Activated naive CD8-positive, alpha-beta T cell treated with anti-CD3 and anti-CD28 coated beads, Interleukin-2, amount 10 ng/mL, durations not matched to agents 7 days and 5 days (primary cell): ENCODE measurements around the gene PDGFRB. TPM values are rescaled to one million over a fixed set of nuclear protein-coding genes. Genes with fewer than 3 reads are reported as not detected.

Source experiments
- ATAC-seq: fragments of 150-1000 bp; cut with Tn5 transposase; one replicate; pipeline ENCODE4 v1.10.0; 2021; ENCODE audit warnings: low read depth, moderate library complexity
- POLR2A ChIA-PET: fragments of 350-600 bp; sonication (Branson Sonifier 250); formaldehyde crosslinking; loops from one replicate; lab custom pipeline; 2021; ENCODE audit warnings: antibody characterized with exemption; lab: Charles Lee
- DNase-seq: peaks from one replicate; pipeline ENCODE4 v3.0.0; 2021
- H3K27ac Mint-ChIP-seq: one replicate; pipeline ENCODE4 v1.8.0; 2022; ENCODE audit warnings: mild to moderate bottlenecking, mixed read lengths
- H3K27me3 Mint-ChIP-seq: one replicate; pipeline ENCODE4 v1.8.0; 2022; ENCODE audit warnings: mild to moderate bottlenecking, moderate library complexity, mixed read lengths
- H3K36me3 Mint-ChIP-seq: one replicate; pipeline ENCODE4 v1.8.0; 2021; ENCODE audit warnings: mild to moderate bottlenecking, mixed read lengths
- H3K4me1 Mint-ChIP-seq: one replicate; pipeline ENCODE4 v1.8.0; 2021; ENCODE audit warnings: mixed read lengths
- H3K4me3 Mint-ChIP-seq: one replicate; pipeline ENCODE4 v1.8.0; 2022; ENCODE audit warnings: mild to moderate bottlenecking, moderate library complexity, mixed read lengths
- H3K9me3 Mint-ChIP-seq: one replicate; pipeline ENCODE4 v1.8.0; 2021; ENCODE audit warnings: mixed read lengths
- total RNA-seq, 2 experiments: library from RNA; stranded (reverse); gene quantifications; one replicate each; pipeline ENCODE4 v1.2.3, GENCODE V29; 2021

The PDGFRB gene
- total RNA-seq, 2 experiments from 2014 or later: 33.4 to 41.5 TPM

DNA sequence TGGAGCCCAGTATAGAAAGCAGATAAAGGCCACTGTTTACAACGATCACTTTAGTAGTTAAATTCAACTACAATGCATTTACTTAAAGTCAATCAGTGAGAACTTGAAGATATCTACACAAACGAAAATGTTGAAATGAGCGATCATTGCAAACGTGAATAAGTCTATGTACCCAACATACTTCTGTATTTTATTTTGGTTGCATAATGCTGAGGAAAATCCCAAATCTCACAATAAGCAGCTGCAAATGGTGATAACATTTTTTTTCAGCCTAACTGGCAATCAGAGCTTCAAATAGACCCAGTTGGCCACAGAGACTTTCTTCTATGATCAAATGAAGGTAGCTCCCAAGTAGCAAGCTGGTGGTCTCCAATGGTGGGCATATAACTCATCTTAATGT is 32.1 kb downstream of the PDGFRB start:
- peaks cover 6% of the 10 kb centered on the region for H3K4me1 Mint-ChIP-seq
- ATAC-seq: no peak
- H3K27ac Mint-ChIP-seq: no peak overlapping the region
- H3K9me3 Mint-ChIP-seq: no peaks in the 10 kb centered on the region
- H3K4me3 Mint-ChIP-seq: no peak overlapping the region
- POLR2A ChIA-PET: no interaction called here
- no peaks in the 10 kb centered on the region for H3K27me3 Mint-ChIP-seq
- peaks cover 11% of the 10 kb centered on the region for H3K36me3 Mint-ChIP-seq
- no peak for DNase-seq

DNA sequence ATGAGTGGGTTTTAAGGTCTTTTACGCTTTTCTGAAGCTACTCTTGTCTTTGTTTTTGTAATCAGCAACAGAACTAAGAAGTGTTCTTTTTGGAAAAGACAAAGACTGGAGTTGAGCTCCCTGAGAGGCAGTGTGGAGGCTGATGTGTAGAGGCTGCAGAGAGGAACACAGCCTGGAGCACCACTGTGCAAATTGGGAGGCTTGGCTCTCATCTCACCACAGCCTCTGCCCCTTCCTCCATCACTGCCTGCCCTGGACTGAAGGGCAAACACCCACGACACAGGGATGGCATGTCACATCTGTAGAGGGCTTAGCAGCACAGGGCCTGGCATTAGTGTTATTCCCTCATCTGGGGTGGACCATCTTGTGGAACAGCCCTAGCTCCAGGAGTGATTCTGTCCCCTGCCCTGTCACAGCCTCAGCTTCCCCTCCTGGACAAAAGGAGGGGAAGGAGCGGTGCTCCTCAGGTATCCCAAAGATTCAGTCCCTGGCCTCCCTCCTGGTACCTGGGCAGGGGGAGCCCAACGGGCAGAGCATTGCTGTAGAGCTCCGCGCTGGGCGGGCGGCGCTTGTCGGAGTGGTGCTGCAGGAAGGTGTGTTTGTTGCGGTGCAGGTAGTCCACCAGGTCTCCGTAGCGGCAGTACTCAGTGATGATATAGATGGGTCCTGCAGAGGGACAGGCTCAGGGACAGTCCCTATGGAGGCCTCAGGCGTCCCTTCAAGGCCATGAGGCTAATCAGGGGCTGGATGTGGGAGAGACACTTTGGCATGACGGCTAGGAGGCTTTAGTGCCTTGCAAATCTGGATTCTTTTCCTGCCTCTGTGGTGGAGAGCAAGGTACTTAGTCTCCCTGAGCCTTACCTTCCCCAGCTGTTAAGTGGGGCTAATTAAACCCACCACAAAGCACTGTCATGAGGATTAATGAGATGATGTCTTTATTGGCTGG is 32.8 kb downstream of the PDGFRB start:
- H3K4me3 Mint-ChIP-seq: no peak overlapping the region
- peaks cover 3% of the 10 kb centered on the region for H3K4me1 Mint-ChIP-seq
- no peak overlapping the region for H3K27ac Mint-ChIP-seq
- ATAC-seq: no peak
- H3K9me3 Mint-ChIP-seq: no peaks in the 10 kb centered on the region
- POLR2A ChIA-PET: no interaction called here
- peak; percentile 24 for DNase-seq
- H3K36me3 Mint-ChIP-seq: peaks cover 8% of the 10 kb centered on the region
- H3K27me3 Mint-ChIP-seq: no peaks in the 10 kb centered on the region

DNA sequence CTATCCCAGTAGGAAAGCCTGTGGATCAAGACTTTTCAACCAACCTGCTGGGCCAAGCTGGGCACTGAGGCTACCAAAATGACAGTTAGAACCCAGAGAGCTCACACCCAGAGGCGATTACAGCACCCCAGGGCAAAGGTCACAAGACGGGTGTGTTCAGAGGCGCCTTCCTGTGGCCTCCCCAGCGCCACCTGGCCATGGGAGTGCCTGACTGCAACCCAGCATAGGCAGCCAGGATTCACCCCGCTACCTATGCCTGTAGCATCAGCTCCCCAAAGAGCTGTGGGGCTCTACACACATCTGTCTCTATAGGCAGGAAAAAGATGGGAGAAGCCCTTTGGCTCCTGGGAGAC is 33.5 kb downstream of the PDGFRB start:
- Mint-ChIP-seq H3K9me3 (no peaks in the 10 kb centered on the region), H3K4me3 (no peak overlapping the region), H3K36me3 (peaks cover 6% of the 10 kb centered on the region), H3K27me3 (no peaks in the 10 kb centered on the region), H3K27ac (peak overlapping the region; percentile 49), H3K4me1 (peaks cover 3% of the 10 kb centered on the region)
- POLR2A ChIA-PET: no interaction called here
- peak; percentile 74 for ATAC-seq
- peak; percentile 44 for DNase-seq

DNA sequence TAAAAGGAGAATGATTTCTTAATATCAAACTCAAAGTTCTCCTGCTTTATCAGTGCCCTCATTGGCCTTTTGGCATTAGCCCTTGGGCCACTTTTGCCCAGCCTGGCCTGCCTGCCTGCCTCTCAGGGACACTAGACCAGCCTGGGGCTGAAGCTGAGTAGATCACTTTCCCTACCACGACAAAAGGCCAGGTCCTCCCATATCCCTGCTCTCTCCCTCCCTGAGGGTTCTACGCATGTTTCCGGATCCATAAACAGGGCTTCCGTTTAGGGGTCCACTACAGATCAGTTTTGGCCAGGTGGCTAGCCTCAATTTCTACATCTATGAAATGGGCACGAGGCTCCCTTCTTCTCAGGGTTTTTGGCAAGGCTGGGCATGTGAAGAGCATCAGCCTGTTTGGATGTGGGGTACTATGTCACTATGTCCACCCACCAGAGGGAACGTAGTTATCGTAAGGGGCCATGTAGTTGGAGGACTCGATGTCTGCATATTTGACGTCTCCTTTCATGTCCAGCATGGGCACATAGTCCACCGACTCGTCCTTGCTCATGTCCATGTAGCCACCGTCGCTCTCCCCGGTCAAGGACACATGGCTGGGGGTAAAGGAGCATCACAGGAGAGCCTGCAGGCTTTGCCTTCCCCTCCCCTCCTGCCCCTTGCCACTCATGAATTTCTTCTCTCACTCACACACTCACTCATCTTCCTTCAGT is 34.0 kb downstream of the PDGFRB start:
- DNase-seq: no peak
- Mint-ChIP-seq H3K4me3 (no peak overlapping the region), H3K9me3 (no peaks in the 10 kb centered on the region), H3K4me1 (peaks cover 3% of the 10 kb centered on the region), H3K27ac (peak overlapping the region; percentile 49), H3K27me3 (no peaks in the 10 kb centered on the region), H3K36me3 (peaks cover 6% of the 10 kb centered on the region)
- POLR2A ChIA-PET: no interaction called here
- ATAC-seq: no peak

DNA sequence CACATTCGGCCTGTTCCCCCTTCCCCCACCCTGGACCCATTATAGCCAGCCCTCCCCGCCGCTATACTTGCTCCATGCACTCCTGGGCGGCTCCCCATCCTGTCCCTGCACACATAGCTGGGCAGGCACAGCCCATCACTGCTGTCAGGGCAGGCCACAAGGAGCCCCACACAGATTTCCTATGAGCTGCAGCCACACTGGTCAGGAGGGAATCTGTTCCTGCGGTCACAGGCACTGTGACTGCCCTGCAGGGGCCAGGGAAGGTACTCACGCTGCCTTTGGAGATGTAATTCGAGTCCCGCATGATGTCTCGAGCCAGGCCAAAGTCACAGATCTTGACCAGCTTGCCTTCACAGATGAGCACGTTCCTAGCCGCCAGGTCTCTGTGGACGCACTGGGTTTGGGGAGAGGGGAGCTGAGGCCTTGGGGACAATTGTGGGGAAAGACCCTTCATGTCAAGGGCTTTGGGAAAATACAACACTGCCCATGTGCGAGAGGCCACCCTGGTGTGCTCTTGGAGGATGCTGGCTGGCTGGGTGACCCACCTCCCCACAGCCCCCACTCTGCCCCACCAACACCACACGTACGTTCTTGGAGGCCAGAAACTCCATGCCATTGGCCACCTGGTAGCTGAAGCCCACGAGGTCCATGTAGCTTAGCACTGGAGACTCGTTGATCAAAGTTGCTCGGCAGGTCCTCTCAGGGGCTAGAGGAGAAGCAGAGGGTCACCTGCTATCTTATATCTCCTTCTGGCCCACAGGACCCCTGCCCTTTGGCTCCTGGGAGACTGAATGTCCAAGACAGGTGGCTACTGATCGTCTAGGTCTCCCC is 34.8 kb downstream of the PDGFRB start:
- DNase-seq: peak; percentile 15
- POLR2A ChIA-PET: no interaction called here
- Mint-ChIP-seq H3K4me3 (no peak overlapping the region), H3K27ac (no peak overlapping the region), H3K36me3 (peaks cover 6% of the 10 kb centered on the region), H3K27me3 (no peaks in the 10 kb centered on the region), H3K4me1 (peaks cover 3% of the 10 kb centered on the region), H3K9me3 (no peaks in the 10 kb centered on the region)
- ATAC-seq: no peak

DNA sequence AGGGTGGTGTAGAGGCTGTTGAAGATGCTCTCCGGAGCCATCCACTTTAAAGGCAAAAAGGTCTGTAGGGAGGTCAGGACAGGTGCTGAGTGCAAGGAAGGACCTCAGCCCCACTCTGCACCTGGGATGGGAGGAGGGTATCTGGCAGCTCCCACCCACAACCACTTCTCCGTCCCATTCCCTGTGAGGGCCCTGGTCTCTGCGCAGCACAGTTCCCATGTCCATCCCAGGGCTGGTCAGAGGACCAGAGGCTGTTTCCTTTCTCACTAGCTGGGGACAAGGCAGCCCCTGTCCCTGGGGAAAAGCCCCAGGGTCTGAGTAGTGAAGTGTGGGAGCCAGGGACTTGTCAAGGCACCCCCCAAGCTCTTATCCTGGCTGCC is 35.6 kb downstream of the PDGFRB start:
- ATAC-seq: no peak
- Mint-ChIP-seq H3K4me3 (no peak overlapping the region), H3K36me3 (peaks cover 6% of the 10 kb centered on the region), H3K9me3 (no peaks in the 10 kb centered on the region), H3K27me3 (no peaks in the 10 kb centered on the region), H3K4me1 (peaks cover 3% of the 10 kb centered on the region), H3K27ac (no peak overlapping the region)
- POLR2A ChIA-PET: no interaction called here
- peak; percentile 15 for DNase-seq

DNA sequence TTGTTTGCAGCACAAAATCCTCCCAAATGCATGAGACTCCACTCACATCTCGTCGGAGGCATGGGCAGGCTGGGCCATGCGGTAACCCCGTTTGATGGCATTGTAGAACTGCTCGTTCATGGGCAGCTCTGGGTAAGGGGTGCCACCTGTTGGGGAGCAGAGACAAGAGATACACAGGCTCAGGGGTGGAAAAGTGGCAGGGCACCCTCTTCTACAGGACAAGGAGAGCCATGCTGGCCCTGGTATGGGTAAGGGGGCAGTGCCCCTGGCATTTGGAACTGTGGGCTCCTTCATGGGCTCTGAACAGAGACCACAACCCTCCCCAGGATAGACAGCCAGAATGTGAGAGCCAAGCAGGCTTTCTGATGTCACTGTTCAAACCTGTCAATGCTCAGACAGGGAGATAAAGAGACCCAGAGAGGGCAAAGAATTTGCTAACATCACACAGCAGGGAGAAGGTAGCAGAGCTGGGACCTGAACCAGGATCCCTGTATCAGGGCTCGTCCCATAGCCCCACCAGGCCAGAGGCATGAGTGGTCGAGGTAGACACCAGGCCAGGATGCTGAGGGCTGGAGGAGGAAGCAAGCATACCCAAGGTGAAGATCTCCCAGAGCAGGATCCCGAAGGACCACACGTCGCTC is 36.1 kb downstream of the PDGFRB start:
- Mint-ChIP-seq H3K27me3 (no peaks in the 10 kb centered on the region), H3K36me3 (peaks cover 6% of the 10 kb centered on the region), H3K9me3 (no peaks in the 10 kb centered on the region), H3K4me3 (no peak overlapping the region), H3K27ac (no peak overlapping the region), H3K4me1 (peaks cover 3% of the 10 kb centered on the region)
- DNase-seq (peak; percentile 20), ATAC-seq (no peak)
- POLR2A ChIA-PET: no interaction called here

DNA sequence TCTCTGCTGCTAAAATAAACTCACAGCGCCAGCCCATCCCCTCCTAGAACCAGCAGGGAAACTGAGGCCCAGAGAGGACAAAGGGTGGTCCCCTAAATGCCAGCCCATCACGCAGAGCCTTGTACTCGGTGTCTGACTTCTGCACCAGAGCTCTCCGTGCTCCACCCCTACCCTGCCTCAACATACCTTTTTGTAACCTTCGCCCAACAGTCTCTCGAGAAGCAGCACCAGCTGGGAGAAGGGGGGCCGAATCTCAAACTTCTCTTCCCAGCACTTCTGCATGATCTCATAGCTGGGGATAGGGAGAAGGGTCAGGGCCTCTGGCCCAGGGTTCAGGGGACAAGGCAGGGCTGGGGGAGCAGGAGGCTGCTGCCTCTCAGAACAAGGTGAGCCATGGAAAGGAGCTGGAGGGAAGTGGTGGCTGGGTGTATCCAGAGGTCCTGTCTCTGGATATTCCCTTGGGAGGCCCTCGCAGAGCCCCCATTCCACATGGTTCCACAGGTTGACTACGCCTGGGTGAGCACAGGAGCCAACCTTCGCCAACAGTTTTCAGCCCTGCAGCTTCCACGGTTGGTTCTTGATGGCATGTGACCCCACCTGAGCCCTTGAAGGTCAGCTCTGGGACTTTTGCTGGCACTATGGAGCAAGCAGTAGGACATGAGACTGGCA is 37.0 kb downstream of the PDGFRB start:
- Mint-ChIP-seq H3K27ac (no peak overlapping the region), H3K27me3 (no peaks in the 10 kb centered on the region), H3K4me3 (no peak overlapping the region), H3K9me3 (no peaks in the 10 kb centered on the region), H3K36me3 (peaks cover 6% of the 10 kb centered on the region), H3K4me1 (peaks cover 3% of the 10 kb centered on the region)
- DNase-seq (peak; percentile 19), ATAC-seq (no peak)
- POLR2A ChIA-PET: interaction anchor here (0.6 kb wide), 1 partner anchor 564 kb away, joined by 3 read pairs; no protein-coding TSS in a partner anchor

DNA sequence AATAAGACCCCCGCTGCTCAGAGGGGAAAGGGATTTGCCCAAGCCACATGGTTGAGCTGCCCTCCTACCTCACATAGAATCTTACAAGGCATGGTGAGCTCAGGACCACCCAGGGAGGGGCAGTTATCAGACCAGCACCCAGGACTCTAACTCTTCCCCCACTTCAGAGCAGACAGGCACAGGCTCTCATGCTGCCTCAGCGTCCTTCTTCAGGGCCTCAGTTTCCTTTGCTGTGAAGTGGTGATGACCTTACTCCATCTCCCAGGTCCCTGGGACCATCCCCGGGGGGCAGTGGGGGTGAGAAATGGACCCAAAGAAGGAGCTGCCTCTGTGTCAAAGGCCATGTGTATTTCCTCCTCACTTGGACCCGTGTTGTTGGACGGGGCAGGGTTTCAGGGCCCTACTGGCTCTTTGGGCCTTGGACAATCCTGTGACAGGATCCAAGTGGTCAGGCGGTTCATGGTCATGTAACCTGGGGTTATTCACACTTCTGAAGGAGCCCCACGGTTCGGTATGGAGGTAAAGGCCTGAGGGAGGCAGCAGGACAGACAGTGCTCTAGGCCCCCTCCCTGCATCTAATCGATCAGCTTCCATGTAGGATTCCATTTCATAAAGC is 37.6 kb downstream of the PDGFRB start:
- peaks cover 6% of the 10 kb centered on the region for H3K36me3 Mint-ChIP-seq
- H3K27ac Mint-ChIP-seq: no peak overlapping the region
- no peak for DNase-seq
- H3K27me3 Mint-ChIP-seq: no peaks in the 10 kb centered on the region
- H3K9me3 Mint-ChIP-seq: no peaks in the 10 kb centered on the region
- no peak overlapping the region for H3K4me3 Mint-ChIP-seq
- ATAC-seq: no peak
- POLR2A ChIA-PET: interaction anchor here (0.6 kb wide), 1 partner anchor 565 kb away, joined by 3 read pairs; no protein-coding TSS in a partner anchor
- H3K4me1 Mint-ChIP-seq: peaks cover 3% of the 10 kb centered on the region

DNA sequence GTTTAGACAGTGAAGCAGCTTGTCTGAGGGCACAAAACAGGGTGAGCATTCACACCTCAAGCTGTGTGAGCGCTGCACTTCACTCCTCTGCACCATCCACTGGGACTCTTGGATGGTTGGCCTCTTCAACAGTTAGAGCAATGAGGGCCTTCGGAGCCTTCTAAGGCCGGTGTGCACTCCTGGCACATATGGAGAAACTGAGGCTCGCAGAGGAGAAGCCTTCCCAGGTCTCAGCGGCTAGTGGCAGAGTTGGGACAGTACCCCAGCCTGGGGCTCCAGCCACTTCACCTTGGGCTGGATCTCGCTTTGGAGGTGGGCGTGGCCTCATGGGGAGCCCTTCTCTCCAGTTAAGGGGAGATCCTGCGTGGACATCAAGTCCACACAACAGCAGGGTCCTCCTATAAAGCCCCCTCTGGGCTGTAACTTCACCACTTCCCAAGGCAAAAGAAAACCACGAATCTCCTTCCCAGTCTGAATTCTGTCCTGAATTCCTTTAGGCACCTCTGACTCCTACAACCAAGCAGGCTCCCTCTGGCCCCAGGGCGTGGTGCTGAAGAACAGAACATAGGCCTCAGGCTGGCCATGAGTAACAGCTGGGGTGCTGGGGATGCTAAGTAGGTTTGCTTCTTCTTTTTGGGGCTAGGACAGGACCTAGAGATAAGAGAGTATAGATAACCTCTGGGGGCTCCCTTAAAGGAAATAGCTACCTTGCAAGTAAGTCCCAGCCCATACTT is 38.8 kb downstream of the PDGFRB start:
- Mint-ChIP-seq H3K36me3 (peaks cover 4% of the 10 kb centered on the region), H3K4me3 (no peak overlapping the region), H3K27ac (no peak overlapping the region), H3K4me1 (peaks cover 2% of the 10 kb centered on the region), H3K9me3 (no peaks in the 10 kb centered on the region), H3K27me3 (no peaks in the 10 kb centered on the region)
- DNase-seq (peak; percentile 22), ATAC-seq (no peak)
- POLR2A ChIA-PET: no interaction called here

DNA sequence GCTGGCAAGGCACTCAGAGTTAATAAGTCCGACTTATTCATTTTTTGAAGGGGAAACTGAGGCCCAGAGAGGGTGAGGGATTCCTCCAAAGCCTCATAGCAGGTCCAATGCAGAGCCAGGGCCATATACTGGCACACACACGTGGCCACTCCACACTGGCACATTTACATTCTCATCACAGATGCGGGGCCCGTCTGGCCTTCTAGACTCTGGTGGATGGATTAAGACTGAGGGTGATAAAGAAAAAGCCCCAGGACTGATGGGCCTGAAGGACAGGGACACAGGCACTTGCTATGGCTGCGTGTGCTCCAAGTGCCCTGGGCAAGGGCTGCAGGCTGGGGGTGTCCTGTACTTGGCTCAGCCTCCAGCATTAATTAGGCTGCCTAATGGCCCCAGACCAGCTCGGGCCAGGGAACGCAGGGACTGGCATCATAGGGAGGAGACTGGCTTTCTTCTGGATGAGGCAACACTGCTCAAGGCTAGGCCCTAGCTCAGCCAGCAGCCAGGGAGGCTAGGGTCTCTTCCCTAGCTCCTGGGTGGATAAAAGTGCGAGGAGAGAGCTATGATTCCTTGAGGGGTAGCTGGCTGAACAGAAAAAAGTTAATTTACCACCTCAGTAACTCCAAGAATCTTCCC is 40.8 kb downstream of the PDGFRB start:
- POLR2A ChIA-PET: no interaction called here
- DNase-seq (peak; percentile 19), ATAC-seq (no peak)
- Mint-ChIP-seq H3K4me1 (peaks cover 2% of the 10 kb centered on the region), H3K36me3 (peaks cover 3% of the 10 kb centered on the region), H3K9me3 (no peaks in the 10 kb centered on the region), H3K4me3 (no peak overlapping the region), H3K27me3 (peaks cover 11% of the 10 kb centered on the region), H3K27ac (no peak overlapping the region)
